H9 (cell line): ENCODE data around the gene EEF1G. TPM values are rescaled to one million over a fixed set of nuclear protein-coding genes. Genes with fewer than 3 reads are reported as not detected.

Experiments used
- DNase-seq: peaks from one replicate; pipeline ENCODE4 v3.0.0-alpha.2; 2017
- H2AFZ ChIP-seq: one replicate; pipeline ENCODE4 v1.6.1; 2013; ENCODE audit warnings: mild to moderate bottlenecking, low read length, control low read depth, moderate library complexity
- H2AK5ac ChIP-seq: 2 replicates; pipeline ENCODE4 v1.6.1; 2013; ENCODE audit warnings: low read length, control low read depth, mixed read lengths; ENCODE audit not compliant: insufficient read length
- H2BK120ac ChIP-seq: one replicate; pipeline ENCODE4 v1.6.1; 2013; ENCODE audit warnings: low read depth, mild to moderate bottlenecking, low read length, control low read depth, inconsistent platforms; ENCODE audit not compliant: poor library complexity, severe bottlenecking
- H2BK12ac ChIP-seq: 2 replicates; pipeline ENCODE4 v1.6.1; 2013; ENCODE audit warnings: low read length, control low read depth, mixed read lengths, low read depth; ENCODE audit not compliant: insufficient read length
- H2BK15ac ChIP-seq: 2 replicates; pipeline ENCODE4 v1.6.1; 2013; ENCODE audit warnings: low read depth, low read length, control low read depth
- H2BK20ac ChIP-seq: one replicate; pipeline ENCODE4 v1.6.1; 2013; ENCODE audit warnings: low read depth, mild to moderate bottlenecking, low read length, control low read depth, inconsistent platforms; ENCODE audit not compliant: poor library complexity, severe bottlenecking
- H2BK5ac ChIP-seq: 2 replicates; pipeline ENCODE4 v1.6.1; 2013; ENCODE audit warnings: low read length, control low read depth, mixed read lengths; ENCODE audit not compliant: insufficient read length
- H3K14ac ChIP-seq: 2 replicates; pipeline ENCODE4 v1.6.1; 2013; ENCODE audit warnings: low read length, control low read depth; ENCODE audit not compliant: insufficient read depth
- H3K18ac ChIP-seq: 2 replicates; pipeline ENCODE4 v1.6.1; 2013; ENCODE audit warnings: low read depth, mild to moderate bottlenecking, mixed read lengths, low read length, control low read depth; ENCODE audit not compliant: insufficient read length
- H3K23ac ChIP-seq: 2 replicates; pipeline ENCODE4 v1.6.1; 2013; ENCODE audit warnings: low read length, control low read depth, mixed read lengths, low read depth; ENCODE audit not compliant: insufficient read length
- H3K23me2 ChIP-seq: 2 replicates; pipeline ENCODE4 v1.6.1; 2013; ENCODE audit warnings: low read depth, mild to moderate bottlenecking, mixed read lengths, low read length, control low read depth; ENCODE audit not compliant: insufficient read length, poor library complexity, severe bottlenecking
- H3K27ac ChIP-seq: 2 replicates; pipeline ENCODE4 v1.5.1; 2013; ENCODE audit warnings: low read length, control low read depth, mixed read lengths, low read depth; ENCODE audit not compliant: insufficient read length
- H3K27me3 ChIP-seq: 2 replicates; pipeline ENCODE4 v1.6.1; 2013; ENCODE audit warnings: low read length, control low read depth, inconsistent platforms; ENCODE audit not compliant: insufficient read depth
- H3K4ac ChIP-seq: 2 replicates; pipeline ENCODE4 v1.6.1; 2013; ENCODE audit warnings: low read depth, mild to moderate bottlenecking, control low read depth, inconsistent platforms, low read length, moderate library complexity
- H3K4me1 ChIP-seq: 2 replicates; pipeline ENCODE4 v1.6.1; 2013; ENCODE audit warnings: low read length, control low read depth, inconsistent platforms; ENCODE audit not compliant: insufficient read depth
- H3K4me2 ChIP-seq: 2 replicates; pipeline ENCODE4 v1.6.1; 2013; ENCODE audit warnings: low read length, control low read depth, mixed read lengths; ENCODE audit not compliant: insufficient read length, insufficient read depth
- H3K56ac ChIP-seq: 2 replicates; pipeline ENCODE4 v1.6.1; 2013; ENCODE audit warnings: low read depth, mild to moderate bottlenecking, mixed read lengths, low read length, control low read depth; ENCODE audit not compliant: insufficient read length
- H3K79me1 ChIP-seq: 2 replicates; pipeline ENCODE4 v1.6.1; 2013; ENCODE audit warnings: low read depth, mild to moderate bottlenecking, moderate library complexity, low read length, control low read depth, inconsistent platforms; ENCODE audit not compliant: insufficient read depth, poor library complexity, severe bottlenecking
- H3K79me2 ChIP-seq: 2 replicates; pipeline ENCODE4 v1.6.1; 2013; ENCODE audit warnings: low read length, control low read depth, inconsistent platforms; ENCODE audit not compliant: insufficient read depth
- H3K9ac ChIP-seq: 2 replicates; pipeline ENCODE4 v1.6.1; 2013; ENCODE audit warnings: low read length, control low read depth, mixed read lengths; ENCODE audit not compliant: insufficient read length; ENCODE audit errors: extremely low read depth
- H3K9me3 ChIP-seq: one replicate; pipeline ENCODE4 v1.6.1; 2013; ENCODE audit warnings: low read depth, low read length, inconsistent platforms; ENCODE audit not compliant: control insufficient read depth
- H3T11ph ChIP-seq: one replicate; pipeline ENCODE4 v1.6.1; 2013; ENCODE audit warnings: mild to moderate bottlenecking, low read length, control low read depth, inconsistent platforms
- H4K20me1 ChIP-seq: one replicate; pipeline ENCODE4 v1.6.1; 2013; ENCODE audit not compliant: control insufficient read depth, insufficient read length, insufficient read depth
- H4K5ac ChIP-seq: 2 replicates; pipeline ENCODE4 v1.6.1; 2013; ENCODE audit warnings: low read depth, mild to moderate bottlenecking, mixed read lengths, low read length, control low read depth; ENCODE audit not compliant: insufficient read length
- H4K8ac ChIP-seq: replicated peaks from 2 replicates; pipeline ENCODE4 v1.6.1; 2013; ENCODE audit warnings: low read length, control low read depth, mixed read lengths, low read depth; ENCODE audit not compliant: insufficient read length
- H4K91ac ChIP-seq: 2 replicates; pipeline ENCODE4 v1.6.1; 2013; ENCODE audit warnings: low read depth, mild to moderate bottlenecking, moderate library complexity, mixed read lengths, low read length, control low read depth; ENCODE audit not compliant: insufficient read length
- H3K27ac Mint-ChIP-seq, 3 experiments: 2 replicates in 2 of 3; 3 replicates in 1 of 3; pipeline ENCODE4 v1.8.0; 2020 to 2021; ENCODE audit warnings: mixed read lengths in 3 of 3, mild to moderate bottlenecking in 1 of 3, moderate library complexity in 1 of 3
- H3K27me3 Mint-ChIP-seq: 2 replicates; pipeline ENCODE4 v1.8.0; 2021; ENCODE audit warnings: low read depth, mild to moderate bottlenecking, moderate library complexity, mixed read lengths
- H3K36me3 Mint-ChIP-seq, 3 experiments: 2 replicates in 2 of 3; 3 replicates in 1 of 3; pipeline ENCODE4 v1.8.0; 2020 to 2021; ENCODE audit warnings: low read depth in 3 of 3, mixed read lengths in 3 of 3; ENCODE audit not compliant: insufficient read depth in 1 of 3
- H3K4me1 Mint-ChIP-seq, 2 experiments: 2 replicates each; pipeline ENCODE4 v1.8.0; 2020; ENCODE audit warnings: mixed read lengths in 2 of 2
- H3K4me3 Mint-ChIP-seq, 2 experiments: 2 replicates in 1 of 2; 3 replicates in 1 of 2; pipeline ENCODE4 v1.8.0; 2020 to 2021; ENCODE audit warnings: mild to moderate bottlenecking in 2 of 2, mixed read lengths in 2 of 2, moderate library complexity in 1 of 2
- H3K9me3 Mint-ChIP-seq, 2 experiments: 2 replicates in 1 of 2; 3 replicates in 1 of 2; pipeline ENCODE4 v1.8.0; 2020; ENCODE audit warnings: mild to moderate bottlenecking in 2 of 2, mixed read lengths in 2 of 2, moderate library complexity in 1 of 2
- WGBS: extraction: QIAGEN DNeasy Blood & Tissue Kit; methylation state at CpG from one replicate; pipeline ENCODE4 v1.1.7; 2013; ENCODE audit warnings: missing lambda C conversion rate, low lambda C conversion rate, mixed read lengths; ENCODE audit not compliant: insufficient read length; ENCODE audit errors: extremely low coverage; 5-methylcytosine and 5-hydroxymethylcytosine counted together
- total RNA-seq: library from RNA; stranded (reverse); gene quantifications from 2 replicates; pipeline ENCODE4 v1.2.1, GENCODE V29; 2021
- TF ChIP-seq, protein P1 (sequence below): fragments of 200-600 bp; sonication (generic); conservative IDR thresholded peaks from 3 replicates; pipeline ENCODE4 v1.8.0; 2021; ENCODE audit warnings: antibody characterized with exemption, mild to moderate bottlenecking

EEF1G gene
- total RNA-seq, 1 experiment from 2014 or later, result 1,790 TPM

DNA sequence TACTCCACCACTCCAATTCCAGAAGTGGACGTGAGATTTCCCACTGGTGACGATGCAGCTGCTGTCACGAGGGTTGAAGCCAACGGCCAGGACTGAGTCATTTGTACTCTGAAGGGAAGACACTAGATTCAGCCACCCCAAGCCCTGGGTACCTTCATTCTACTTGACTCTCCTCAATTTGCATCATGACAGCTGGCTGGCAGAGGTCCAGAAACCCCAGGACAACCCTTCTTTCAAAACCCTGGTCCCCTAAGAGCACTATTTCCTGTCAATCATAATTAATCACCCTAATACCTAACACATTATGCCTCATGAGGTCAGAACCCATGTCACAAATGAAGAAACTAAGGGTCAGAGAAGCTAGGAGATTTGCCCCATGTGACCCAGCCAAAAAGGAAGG, 34.0 kb upstream of the EEF1G start:
- H3K9me3 ChIP-seq, result no peaks in the 10 kb centered on the region
- TF ChIP-seq, protein P1, sequence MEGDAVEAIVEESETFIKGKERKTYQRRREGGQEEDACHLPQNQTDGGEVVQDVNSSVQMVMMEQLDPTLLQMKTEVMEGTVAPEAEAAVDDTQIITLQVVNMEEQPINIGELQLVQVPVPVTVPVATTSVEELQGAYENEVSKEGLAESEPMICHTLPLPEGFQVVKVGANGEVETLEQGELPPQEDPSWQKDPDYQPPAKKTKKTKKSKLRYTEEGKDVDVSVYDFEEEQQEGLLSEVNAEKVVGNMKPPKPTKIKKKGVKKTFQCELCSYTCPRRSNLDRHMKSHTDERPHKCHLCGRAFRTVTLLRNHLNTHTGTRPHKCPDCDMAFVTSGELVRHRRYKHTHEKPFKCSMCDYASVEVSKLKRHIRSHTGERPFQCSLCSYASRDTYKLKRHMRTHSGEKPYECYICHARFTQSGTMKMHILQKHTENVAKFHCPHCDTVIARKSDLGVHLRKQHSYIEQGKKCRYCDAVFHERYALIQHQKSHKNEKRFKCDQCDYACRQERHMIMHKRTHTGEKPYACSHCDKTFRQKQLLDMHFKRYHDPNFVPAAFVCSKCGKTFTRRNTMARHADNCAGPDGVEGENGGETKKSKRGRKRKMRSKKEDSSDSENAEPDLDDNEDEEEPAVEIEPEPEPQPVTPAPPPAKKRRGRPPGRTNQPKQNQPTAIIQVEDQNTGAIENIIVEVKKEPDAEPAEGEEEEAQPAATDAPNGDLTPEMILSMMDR, result no peak
- peak overlapping the region; percentile 50 to 85 (median 76); a peak in 4 of 7 replicates for H3K27ac Mint-ChIP-seq
- H3K27me3 Mint-ChIP-seq, result peaks cover 24% of the 10 kb centered on the region
- no CpG with 5 or more reads among the region's 4 CpGs for WGBS
- no peak overlapping the region for H3K4ac ChIP-seq
- no peak overlapping the region for H2BK20ac ChIP-seq
- no peak overlapping the region for H2AFZ ChIP-seq
- no peak overlapping the region for H4K8ac ChIP-seq
- H3K79me1 ChIP-seq, result no peaks in the 10 kb centered on the region
- H3K23ac ChIP-seq, result no peak overlapping the region
- no peak overlapping the region for H3K27ac ChIP-seq
- H3K79me2 ChIP-seq, result no peaks in the 10 kb centered on the region
- peaks cover 8 to 23% (median 13%) of the 10 kb centered on the region in 3 experiments; a peak in 6 of 7 replicates for H3K36me3 Mint-ChIP-seq
- peaks cover 15% of the 10 kb centered on the region for H3K23me2 ChIP-seq
- H2BK120ac ChIP-seq, result no peak overlapping the region
- no peak overlapping the region for H2BK5ac ChIP-seq
- H2AK5ac ChIP-seq, result no peak overlapping the region
- no peak overlapping the region for H4K5ac ChIP-seq
- no peak overlapping the region for H3K14ac ChIP-seq
- no peak overlapping the region for H2BK12ac ChIP-seq
- H2BK15ac ChIP-seq, result no peak overlapping the region
- H3K9me3 Mint-ChIP-seq, result no peaks in the 10 kb centered on the region
- no peak overlapping the region for H3K18ac ChIP-seq
- no peak overlapping the region for H4K91ac ChIP-seq
- H3K4me3 Mint-ChIP-seq, result peak overlapping the region in 1 of 2 experiments; percentile 19; a peak in 1 of 5 replicates
- H3K27me3 ChIP-seq, result peaks cover 11% of the 10 kb centered on the region; the same call in 1 of the 2 replicates
- no peak overlapping the region for H3K4me2 ChIP-seq
- H3K56ac ChIP-seq, result no peak overlapping the region
- H3K9ac ChIP-seq, result no peak overlapping the region
- H3T11ph ChIP-seq, result no peak overlapping the region
- H3K4me1 Mint-ChIP-seq, result peaks cover 39 to 66% of the 10 kb centered on the region in 2 experiments
- H3K4me1 ChIP-seq, result 0 out of 2 replicates have a peak, but pooled peaks cover 2% of the 10 kb centered on the region
- no peak for DNase-seq
- peaks cover 2% of the 10 kb centered on the region for H4K20me1 ChIP-seq
